Esophagus muscularis mucosa (tissue), 4 donors: ENCODE results near the gene ARCN1. TPM values are rescaled to one million over a fixed set of nuclear protein-coding genes. Genes with fewer than 3 reads are reported as not detected.

Source experiments
- DNase-seq: peaks from one replicate; pipeline ENCODE4 v3.0.0-alpha.2; 2017; ENCODE audit errors: extremely low spot score
- H3K27ac ChIP-seq, 4 donors: fragments of 200-600 bp; sonication (generic); replicated peaks in 1 of 4; 1 replicate in 3 of 4; 2 replicates in 1 of 4; pipeline ENCODE4 v1.5.1; 2016 to 2019; ENCODE audit warnings: mild to moderate bottlenecking in 1 of 4
- H3K27me3 ChIP-seq, 4 donors: fragments of 200-600 bp; sonication (generic); one replicate each; pipeline versions ENCODE4 v1.5.1 to v1.6.0; 2016 to 2019
- H3K36me3 ChIP-seq, 4 donors: fragments of 200-600 bp; sonication (generic); one replicate each; pipeline ENCODE4 v1.5.1; 2016 to 2019
- H3K4me1 ChIP-seq, 4 donors: fragments of 200-600 bp; sonication (generic); one replicate each; pipeline ENCODE4 v1.5.1; 2016 to 2019
- H3K4me3 ChIP-seq, 4 donors: fragments of 200-600 bp; sonication (generic); 1 replicate in 2 of 4; 2 replicates in 2 of 4; pipeline ENCODE4 v1.5.1; 2016 to 2019; ENCODE audit warnings: mild to moderate bottlenecking in 4 of 4, moderate library complexity in 1 of 4
- H3K9me3 ChIP-seq, 4 donors: fragments of 200-600 bp; sonication (generic); 1 replicate in 3 of 4; 2 replicates in 1 of 4; pipeline ENCODE4 v1.5.1; 2016 to 2019
- CTCF ChIP-seq, 3 experiments: fragments of 200-600 bp in 2 of 3; fragments of 450-650 bp in 1 of 3; sonication (generic) in 2 of 3; IDR thresholded peaks; one replicate each; pipeline ENCODE4 v1.5.1; 2017 to 2019; ENCODE audit warnings: antibody characterized with exemption in 3 of 3, mild to moderate bottlenecking in 2 of 3, moderate library complexity in 1 of 3
- EP300 ChIP-seq: sonication (generic); formaldehyde crosslinking; IDR thresholded peaks from one replicate; pipeline ENCODE4 v1.6.1; 2017; ENCODE audit warnings: antibody characterized with exemption
- POLR2A ChIP-seq: fragments of 450-650 bp; IDR thresholded peaks from one replicate; pipeline ENCODE4 v1.6.1; 2017; ENCODE audit warnings: antibody characterized with exemption, moderate library complexity, mild to moderate bottlenecking, low read depth
- POLR2AphosphoS5 ChIP-seq, 2 donors: sonication (generic); formaldehyde crosslinking; IDR thresholded peaks; one replicate each; pipeline ENCODE4 v1.6.1; 2017; ENCODE audit warnings: antibody characterized with exemption in 2 of 2
- WGBS: methylation state at CpG from one replicate; pipeline ENCODE4 v1.1.5; 2018; 5-methylcytosine and 5-hydroxymethylcytosine counted together
- intact Hi-C: fragments of 100-400 bp; cut with DNase I; formaldehyde crosslinking; loops from one replicate; pipeline ENCODE4 v1.15.1; 2023
- total RNA-seq, 4 donors: library from RNA; depleted of rRNA; stranded (reverse); fragments of >200 nt; gene quantifications; one replicate each; pipeline versions ENCODE4 v1.1.0 to v1.2.1, GENCODE V29; 2016

The ARCN1 gene
- total RNA-seq, 4 donors from 2014 or later = 83.9 to 115 (median 102) TPM

- DNase-seq = no peak
- TF ChIP-seq CTCF (IDR thresholded peaks at IDR 0.05) (peak in 1 of 3 experiments; percentile 1), EP300 (no peak), POLR2A (no peak), POLR2AphosphoS5 (IDR thresholded peaks at IDR 0.05) (no peak)
- Histone ChIP-seq H3K4me1 (peaks cover 15 to 43% (median 33%) of the 10 kb centered on the region in 4 donors), H3K36me3 (peaks cover 0 to 25% (median 14%) of the 10 kb centered on the region in 4 donors), H3K27me3 (no peaks in the 10 kb centered on the region), H3K4me3 (peak overlapping the region; percentile 83 to 87 (median 84)), H3K9me3 (no peaks in the 10 kb centered on the region), H3K27ac (peak overlapping the region; percentile 74 to 86 (median 85))
- intact Hi-C loops = loop anchor here (5.0 kb wide), 1 partner anchor 37 kb away; the partner anchor contains the start of gene IFT46
- 10% methylated on average over 6 of the region's 31 CpGs for WGBS
These were observed 42.0 kb upstream of the ARCN1 start for GRCh38 chr11:118530180-118530682.

- DNase-seq = no peak
- peaks cover 0 to 28% (median 16%) of the 10 kb centered on the region in 4 donors for H3K36me3 ChIP-seq
- peaks cover 15 to 43% (median 33%) of the 10 kb centered on the region in 4 donors for H3K4me1 ChIP-seq
- H3K9me3 ChIP-seq = no peaks in the 10 kb centered on the region
- H3K4me3 ChIP-seq = peak within 1 kb of the TSS; percentile 83 to 87 (median 84)
- H3K27ac ChIP-seq = peak within 1 kb of the TSS; percentile 74 to 86 (median 85)
- intact Hi-C loops = loop anchor here (5.0 kb wide), 1 partner anchor 36 kb away; the partner anchor contains the start of gene IFT46
- no peak for TF ChIP-seq EP300
- peak; percentile 57 to 66 for TF ChIP-seq POLR2AphosphoS5 (IDR thresholded peaks at IDR 0.05)
- peak; percentile 26 for TF ChIP-seq POLR2A
- TF ChIP-seq CTCF (IDR thresholded peaks at IDR 0.05) = peak in 1 of 3 experiments; percentile 27
- 2% methylated on average over 19 of the region's 94 CpGs for WGBS
- H3K27me3 ChIP-seq = no peaks in the 10 kb centered on the region
These were observed 41.3 kb upstream of the ARCN1 start, which contains the start of gene TMEM25 for GRCh38 chr11:118530683-118531596. Gene TMEM25, plus strand, starts transcription at chr11:118531192. Its CDS starts 610 bp downstream, at chr11:118531802.

- DNase-seq = no peak
- Histone ChIP-seq H3K27ac (peak overlapping the region; percentile 74 to 86 (median 85)), H3K9me3 (no peaks in the 10 kb centered on the region), H3K36me3 (peaks cover 0 to 32% (median 16%) of the 10 kb centered on the region in 4 donors), H3K4me3 (peak overlapping the region; percentile 83 to 87 (median 84)), H3K4me1 (peaks cover 15 to 42% (median 33%) of the 10 kb centered on the region in 4 donors), H3K27me3 (no peaks in the 10 kb centered on the region)
- intact Hi-C loops = loop anchor here (5.0 kb wide), 1 partner anchor 36 kb away; the partner anchor contains the start of gene IFT46
- no peak for TF ChIP-seq CTCF (IDR thresholded peaks at IDR 0.05)
- no peak for TF ChIP-seq POLR2A
- TF ChIP-seq EP300 = no peak
- no peak for TF ChIP-seq POLR2AphosphoS5 (IDR thresholded peaks at IDR 0.05)
- WGBS = 24% methylated on average over 12 of the region's 12 CpGs
These were observed 40.6 kb upstream of the ARCN1 start for GRCh38 chr11:118531597-118532084.

- Histone ChIP-seq H3K9me3 (no peaks in the 10 kb centered on the region), H3K36me3 (peaks cover 0 to 32% (median 16%) of the 10 kb centered on the region in 4 donors), H3K27ac (peak overlapping the region; percentile 74 to 86 (median 85)), H3K27me3 (no peaks in the 10 kb centered on the region), H3K4me3 (peak overlapping the region; percentile 83 to 87 (median 84)), H3K4me1 (peaks cover 15 to 38% (median 33%) of the 10 kb centered on the region in 4 donors)
- TF ChIP-seq CTCF (IDR thresholded peaks at IDR 0.05) = no peak
- TF ChIP-seq POLR2AphosphoS5 (IDR thresholded peaks at IDR 0.05) = no peak
- TF ChIP-seq POLR2A = no peak
- no peak for TF ChIP-seq EP300
- DNase-seq = no peak
- intact Hi-C loops = loop anchor here (5.0 kb wide), 1 partner anchor 35 kb away; the partner anchor contains the start of gene IFT46
- no CpG with 5 or more reads among the region's 10 CpGs for WGBS
These were observed 40.1 kb upstream of the ARCN1 start for GRCh38 chr11:118532091-118532490.
